T1000 (cell line): Measurements from ENCODE around the gene SHLD1.

Experiments used
- DNase-seq: peaks from one replicate; lab custom pipeline; 2025; ENCODE audit warnings: mixed read lengths; lab: John Stamatoyannopoulos, UW

The SHLD1 gene

GRCh38 chr20:5820738-5821137, 70.5 kb downstream of the SHLD1 start:
- DNase-seq = no peak

- no peak for DNase-seq
Observed at GRCh38 chr20:5821627-5822215, 71.5 kb downstream of the SHLD1 start.

GRCh38 chr20:5822569-5822968, 72.4 kb downstream of the SHLD1 start:
- DNase-seq = no peak

GRCh38 chr20:5825130-5825719, 75.0 kb downstream of the SHLD1 start:
- DNase-seq = no peak

- DNase-seq = no peak
Observed at GRCh38 chr20:5827098-5827853, 77.1 kb downstream of the SHLD1 start.

GRCh38 chr20:5827861-5828260, 77.7 kb downstream of the SHLD1 start:
- no peak for DNase-seq

GRCh38 chr20:5829241-5829809, 79.1 kb downstream of the SHLD1 start:
- no peak for DNase-seq

- no peak for DNase-seq
Observed at GRCh38 chr20:5831539-5832237, 81.5 kb downstream of the SHLD1 start.

- DNase-seq = no peak
Observed at GRCh38 chr20:5833309-5833941, 83.2 kb downstream of the SHLD1 start.

GRCh38 chr20:5834436-5835005, 84.3 kb downstream of the SHLD1 start:
- no peak for DNase-seq

GRCh38 chr20:5835321-5835821, 85.2 kb downstream of the SHLD1 start:
- no peak for DNase-seq

- DNase-seq = no peak
Observed at GRCh38 chr20:5835871-5836270, 85.7 kb downstream of the SHLD1 start.

- DNase-seq = no peak
Observed at GRCh38 chr20:5836569-5836968, 86.4 kb downstream of the SHLD1 start.

GRCh38 chr20:5840411-5841002, 90.3 kb downstream of the SHLD1 start:
- DNase-seq = no peak

GRCh38 chr20:5841522-5841921, 91.3 kb downstream of the SHLD1 start:
- no peak for DNase-seq

- no peak for DNase-seq
Observed at GRCh38 chr20:5842465-5842864, 92.3 kb downstream of the SHLD1 start.

GRCh38 chr20:5843054-5843592, 92.9 kb downstream of the SHLD1 start:
- DNase-seq = no peak

GRCh38 chr20:5844063-5844681, 94.0 kb downstream of the SHLD1 start:
- DNase-seq = peak; percentile 74

- no peak for DNase-seq
Observed at GRCh38 chr20:5845681-5846615, 95.7 kb downstream of the SHLD1 start.
